Hepatocyte (in vitro differentiated cells): Measurements from ENCODE around the gene UTF1. TPM values are rescaled to one million over a fixed set of nuclear protein-coding genes. Genes with fewer than 3 reads are reported as not detected.

Experiments used
- DNase-seq: peaks from one replicate; pipeline ENCODE4 v3.0.0-alpha.2; 2016; ENCODE audit warnings: low spot score
- H2AFZ ChIP-seq: fragments of 200-600 bp; sonication (generic); 2 replicates; pipeline ENCODE4 v1.6.0; 2016; ENCODE audit warnings: antibody characterized with exemption, mild to moderate bottlenecking
- H3K27ac ChIP-seq: fragments of 200-600 bp; sonication (generic); 2 replicates; pipeline ENCODE4 v1.5.1; 2016; ENCODE audit warnings: mild to moderate bottlenecking
- H3K27me3 ChIP-seq: fragments of 200-600 bp; sonication (generic); 2 replicates; pipeline ENCODE4 v1.6.1; 2016
- H3K36me3 ChIP-seq: fragments of 200-600 bp; sonication (generic); replicated peaks from 2 replicates; pipeline ENCODE4 v1.5.1; 2016; ENCODE audit warnings: low read depth; ENCODE audit not compliant: insufficient read depth
- H3K4me1 ChIP-seq: fragments of 200-600 bp; sonication (generic); 2 replicates; pipeline ENCODE4 v1.5.1; 2016; ENCODE audit warnings: mild to moderate bottlenecking, moderate library complexity; ENCODE audit not compliant: insufficient read depth
- H3K4me2 ChIP-seq: fragments of 200-600 bp; sonication (generic); 2 replicates; pipeline ENCODE4 v1.6.0; 2016
- H3K4me3 ChIP-seq: fragments of 200-600 bp; sonication (generic); 2 replicates; pipeline ENCODE4 v1.5.1; 2016; ENCODE audit warnings: mild to moderate bottlenecking
- H3K79me2 ChIP-seq: fragments of 200-600 bp; sonication (generic); 2 replicates; pipeline ENCODE4 v1.6.0; 2017; ENCODE audit warnings: mild to moderate bottlenecking
- H3K9me2 ChIP-seq: fragments of 200-600 bp; sonication (generic); replicated peaks from 2 replicates; pipeline ENCODE4 v1.6.0; 2017; ENCODE audit warnings: mild to moderate bottlenecking; ENCODE audit not compliant: insufficient read depth
- H3K9me3 ChIP-seq: fragments of 200-600 bp; sonication (generic); 2 replicates; pipeline ENCODE4 v1.5.1; 2016; ENCODE audit warnings: low read depth, mild to moderate bottlenecking
- H4K20me1 ChIP-seq: fragments of 200-600 bp; sonication (generic); 2 replicates; pipeline ENCODE4 v1.6.0; 2016; ENCODE audit warnings: mild to moderate bottlenecking; ENCODE audit not compliant: insufficient read depth, poor library complexity, severe bottlenecking
- EZH2 ChIP-seq: fragments of 200-600 bp; sonication (generic); IDR thresholded peaks from 2 replicates; pipeline ENCODE4 v1.6.1; 2016; ENCODE audit warnings: antibody characterized with exemption, mild to moderate bottlenecking, borderline replicate concordance
- EZH2phosphoT487 ChIP-seq: fragments of 200-600 bp; sonication (generic); IDR thresholded peaks from one replicate; pipeline ENCODE4 v1.6.1; 2018; ENCODE audit warnings: antibody characterized with exemption, mild to moderate bottlenecking, low read depth, moderate library complexity; ENCODE audit not compliant: unreplicated experiment, severe bottlenecking
- WGBS: methylation state at CpG from one replicate; pipeline ENCODE4 v1.1.6; 2016; ENCODE audit warnings: low lambda C conversion rate; ENCODE audit errors: missing lambda C conversion rate; 5-methylcytosine and 5-hydroxymethylcytosine counted together
- polyA plus RNA-seq: library from polyadenylated mRNA; unstranded; fragments of >200 nt; fragmentation: Nextera tagmentation; extraction: Ambion mirVana; gene quantifications from 2 replicates; pipeline ENCODE4 v1.2.1, GENCODE V29; 2016
- total RNA-seq: library from RNA; depleted of rRNA; stranded (reverse); fragments of >200 nt; gene quantifications from 2 replicates; pipeline ENCODE4 v1.2.3, GENCODE V29; 2014
- TF ChIP-seq, protein P1 (sequence below): fragments of 200-600 bp; sonication (generic); IDR thresholded peaks from 2 replicates; pipeline ENCODE4 v1.5.1; 2016; ENCODE audit warnings: antibody characterized with exemption, mild to moderate bottlenecking; ENCODE audit not compliant: poor library complexity

Gene UTF1
- total and polyA plus RNA-seq, 2 experiments from 2014 or later, result not detected

- no peaks in the 10 kb centered on the region for H3K4me1 ChIP-seq
- H3K79me2 ChIP-seq, result no peaks in the 10 kb centered on the region
- DNase-seq, result no peak
- no peaks in the 10 kb centered on the region for H3K9me3 ChIP-seq
- H3K4me2 ChIP-seq, result no peak overlapping the region
- no peaks in the 10 kb centered on the region for H3K9me2 ChIP-seq
- no peak for TF ChIP-seq EZH2phosphoT487
- TF ChIP-seq, protein P1, sequence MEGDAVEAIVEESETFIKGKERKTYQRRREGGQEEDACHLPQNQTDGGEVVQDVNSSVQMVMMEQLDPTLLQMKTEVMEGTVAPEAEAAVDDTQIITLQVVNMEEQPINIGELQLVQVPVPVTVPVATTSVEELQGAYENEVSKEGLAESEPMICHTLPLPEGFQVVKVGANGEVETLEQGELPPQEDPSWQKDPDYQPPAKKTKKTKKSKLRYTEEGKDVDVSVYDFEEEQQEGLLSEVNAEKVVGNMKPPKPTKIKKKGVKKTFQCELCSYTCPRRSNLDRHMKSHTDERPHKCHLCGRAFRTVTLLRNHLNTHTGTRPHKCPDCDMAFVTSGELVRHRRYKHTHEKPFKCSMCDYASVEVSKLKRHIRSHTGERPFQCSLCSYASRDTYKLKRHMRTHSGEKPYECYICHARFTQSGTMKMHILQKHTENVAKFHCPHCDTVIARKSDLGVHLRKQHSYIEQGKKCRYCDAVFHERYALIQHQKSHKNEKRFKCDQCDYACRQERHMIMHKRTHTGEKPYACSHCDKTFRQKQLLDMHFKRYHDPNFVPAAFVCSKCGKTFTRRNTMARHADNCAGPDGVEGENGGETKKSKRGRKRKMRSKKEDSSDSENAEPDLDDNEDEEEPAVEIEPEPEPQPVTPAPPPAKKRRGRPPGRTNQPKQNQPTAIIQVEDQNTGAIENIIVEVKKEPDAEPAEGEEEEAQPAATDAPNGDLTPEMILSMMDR, result no peak
- no peaks in the 10 kb centered on the region for H3K27me3 ChIP-seq
- no peaks in the 10 kb centered on the region for H4K20me1 ChIP-seq
- no peak overlapping the region for H3K27ac ChIP-seq
- no peak overlapping the region for H3K4me3 ChIP-seq
- H3K36me3 ChIP-seq, result no peaks in the 10 kb centered on the region
- 94% methylated on average over 8 of the region's 14 CpGs for WGBS
- H2AFZ ChIP-seq, result no peak overlapping the region
Observed at GRCh38 chr10:133189726-133190125, 40.3 kb upstream of the UTF1 start.

GRCh38 chr10:133190225-133190624 lies 39.8 kb upstream of the UTF1 start:
- Histone ChIP-seq H3K79me2 (no peaks in the 10 kb centered on the region), H3K9me2 (no peaks in the 10 kb centered on the region), H3K4me3 (no peak overlapping the region), H3K4me1 (no peaks in the 10 kb centered on the region), H3K27me3 (no peaks in the 10 kb centered on the region), H4K20me1 (no peaks in the 10 kb centered on the region), H3K27ac (no peak overlapping the region), H2AFZ (no peak overlapping the region), H3K36me3 (no peaks in the 10 kb centered on the region), H3K4me2 (no peak overlapping the region), H3K9me3 (no peaks in the 10 kb centered on the region)
- TF ChIP-seq EZH2phosphoT487, result no peak
- TF ChIP-seq, protein P1, result no peak
- TF ChIP-seq EZH2, result no peak
- 98% methylated on average over 10 of the region's 10 CpGs for WGBS
- no peak for DNase-seq

GRCh38 chr10:133191651-133192050 lies 38.4 kb upstream of the UTF1 start:
- TF ChIP-seq, protein P1, result no peak
- no peak for TF ChIP-seq EZH2phosphoT487
- Histone ChIP-seq H2AFZ (no peak overlapping the region), H3K27ac (no peak overlapping the region), H3K9me2 (no peaks in the 10 kb centered on the region), H3K4me1 (no peaks in the 10 kb centered on the region), H3K4me2 (no peak overlapping the region), H3K36me3 (no peaks in the 10 kb centered on the region), H3K27me3 (no peaks in the 10 kb centered on the region), H3K9me3 (no peaks in the 10 kb centered on the region), H4K20me1 (no peaks in the 10 kb centered on the region), H3K4me3 (no peak overlapping the region), H3K79me2 (no peaks in the 10 kb centered on the region)
- no peak for DNase-seq
- WGBS, result 94% methylated on average over 4 of the region's 4 CpGs

- no peak for TF ChIP-seq EZH2
- Histone ChIP-seq H3K36me3 (no peaks in the 10 kb centered on the region), H3K9me2 (no peaks in the 10 kb centered on the region), H3K4me3 (no peak overlapping the region), H2AFZ (no peak overlapping the region), H3K4me2 (no peak overlapping the region), H3K27ac (no peak overlapping the region), H4K20me1 (no peaks in the 10 kb centered on the region), H3K27me3 (no peaks in the 10 kb centered on the region), H3K4me1 (no peaks in the 10 kb centered on the region), H3K9me3 (no peaks in the 10 kb centered on the region), H3K79me2 (no peaks in the 10 kb centered on the region)
- WGBS, result 92% methylated on average over 4 of the region's 4 CpGs
- DNase-seq, result no peak
Observed at GRCh38 chr10:133194151-133194550, 35.9 kb upstream of the UTF1 start.
